ENCODE measurements around the gene FOXI1.

DNA sequence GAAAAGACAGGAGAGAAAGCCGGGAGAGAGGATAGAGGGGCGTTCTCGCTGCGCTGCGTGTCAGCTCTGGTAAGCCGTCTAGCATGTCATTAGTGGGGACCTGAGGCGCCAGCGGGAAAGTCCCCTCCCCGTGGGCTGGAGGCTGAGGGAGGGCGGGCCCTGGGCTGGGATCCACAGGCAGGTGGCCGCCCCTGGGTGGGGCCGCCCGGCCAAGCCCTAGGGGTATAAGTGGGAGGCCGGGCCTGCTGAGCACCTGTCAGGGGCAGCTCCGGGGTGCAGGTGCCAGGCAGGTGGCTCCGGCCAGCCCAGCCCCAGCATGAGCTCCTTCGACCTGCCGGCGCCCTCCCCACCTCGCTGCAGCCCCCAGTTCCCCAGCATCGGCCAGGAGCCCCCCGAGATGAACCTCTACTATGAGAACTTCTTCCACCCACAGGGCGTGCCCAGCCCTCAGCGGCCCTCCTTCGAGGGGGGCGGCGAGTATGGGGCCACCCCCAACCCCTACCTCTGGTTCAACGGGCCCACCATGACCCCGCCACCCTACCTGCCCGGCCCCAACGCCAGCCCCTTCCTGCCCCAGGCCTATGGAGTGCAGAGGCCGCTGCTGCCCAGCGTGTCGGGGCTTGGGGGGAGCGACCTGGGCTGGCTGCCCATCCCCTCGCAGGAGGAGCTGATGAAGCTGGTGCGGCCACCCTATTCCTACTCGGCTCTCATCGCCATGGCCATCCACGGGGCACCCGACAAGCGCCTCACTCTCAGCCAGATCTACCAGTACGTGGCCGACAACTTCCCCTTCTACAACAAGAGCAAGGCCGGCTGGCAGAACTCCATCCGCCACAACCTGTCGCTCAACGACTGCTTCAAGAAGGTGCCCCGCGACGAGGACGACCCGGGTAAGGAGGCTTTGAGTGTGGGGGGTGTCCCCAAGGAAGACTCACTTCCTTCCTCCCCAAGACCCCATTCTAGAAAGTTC is at the start of gene FOXI1:
- no peak for TF ChIP-seq CTCF (IDR thresholded peaks at IDR 0.05 in 4 of 5, conservative IDR thresholded peaks at IDR 0.05 in 1 of 5)
- no peak for TF ChIP-seq POLR2A (IDR thresholded peaks at IDR 0.05)
